Dedifferentiated amniotic fluid mesenchymal stem cell (primary cell): ENCODE results near the gene TMEM135.

ENCODE experiments used
- DNase-seq: peaks from one replicate; pipeline ENCODE4 v3.0.0-alpha.2; 2016; ENCODE audit errors: extremely low spot score

The TMEM135 gene

GRCh38 chr11:87194985-87195820, 157.5 kb downstream of the TMEM135 start:
- no peak for DNase-seq

- no peak for DNase-seq
These were observed 160.6 kb downstream of the TMEM135 start for GRCh38 chr11:87198266-87198881.

- no peak for DNase-seq
These were observed 163.6 kb downstream of the TMEM135 start for GRCh38 chr11:87201376-87201775.

- DNase-seq = no peak
These were observed 166.3 kb downstream of the TMEM135 start for GRCh38 chr11:87203907-87204602.

GRCh38 chr11:87212891-87213290, 175.2 kb downstream of the TMEM135 start:
- DNase-seq = no peak

- no peak for DNase-seq
These were observed 175.7 kb downstream of the TMEM135 start for GRCh38 chr11:87213444-87213843.

GRCh38 chr11:87215236-87215635, 177.5 kb downstream of the TMEM135 start:
- no peak for DNase-seq

GRCh38 chr11:87219266-87219665, 181.5 kb downstream of the TMEM135 start:
- no peak for DNase-seq

- no peak for DNase-seq
These were observed 186.1 kb downstream of the TMEM135 start for GRCh38 chr11:87223816-87224215.

- DNase-seq = no peak
These were observed 186.8 kb downstream of the TMEM135 start for GRCh38 chr11:87224486-87224885.

GRCh38 chr11:87228820-87229219, 191.1 kb downstream of the TMEM135 start:
- no peak for DNase-seq

- no peak for DNase-seq
These were observed 193.3 kb downstream of the TMEM135 start for GRCh38 chr11:87230995-87231394.

- DNase-seq = no peak
These were observed 194.6 kb downstream of the TMEM135 start for GRCh38 chr11:87232320-87232719.

- DNase-seq = no peak
These were observed 197.6 kb downstream of the TMEM135 start for GRCh38 chr11:87235366-87235765.

- DNase-seq = no peak
These were observed 198.6 kb downstream of the TMEM135 start for GRCh38 chr11:87236368-87236767.

- DNase-seq = no peak
These were observed 201.3 kb downstream of the TMEM135 start for GRCh38 chr11:87239001-87239400.

- DNase-seq = no peak
These were observed 201.8 kb downstream of the TMEM135 start for GRCh38 chr11:87239531-87239930.

- no peak for DNase-seq
These were observed 213.8 kb downstream of the TMEM135 start for GRCh38 chr11:87251560-87251959.

GRCh38 chr11:87252869-87253268, 215.1 kb downstream of the TMEM135 start:
- no peak for DNase-seq

- no peak for DNase-seq
These were observed 216.8 kb downstream of the TMEM135 start for GRCh38 chr11:87254562-87254961.

- no peak for DNase-seq
These were observed 217.9 kb downstream of the TMEM135 start for GRCh38 chr11:87255589-87255988.

GRCh38 chr11:87256694-87257340, 219.1 kb downstream of the TMEM135 start:
- no peak for DNase-seq
